OCI-LY7 (cell line): ENCODE results near the gene PSMD5. TPM values are rescaled to one million over a fixed set of nuclear protein-coding genes. Genes with fewer than 3 reads are reported as not detected.
A peak's percentile ranks its signal among the peaks of the same experiment; 100 is the strongest.

Experiments
- Bru-seq: library from RNA; stranded (reverse); fragments of 400-500 nt; gene quantifications from one replicate; lab custom pipeline; 2021; lab: Mats Ljungman, UMichigan
- BruChase-seq, 2 experiments: library from RNA; stranded (reverse); fragments of 400-500 nt; gene quantifications; one replicate each; lab custom pipeline; 2021; lab: Mats Ljungman, UMichigan
- BruUV-seq: library from RNA; stranded (reverse); fragments of 400-500 nt; replicated peaks from 2 replicates; lab custom pipeline; 2021; lab: Mats Ljungman, UMichigan
- CTCF ChIA-PET: fragments of 300-600 bp; sonication (Branson Sonifier 250); formaldehyde crosslinking; loops from one replicate; lab custom pipeline; 2022; ENCODE audit warnings: antibody characterized with exemption; ENCODE audit not compliant: unreplicated experiment; lab: Charles Lee
- POLR2A ChIA-PET: fragments of 300-600 bp; sonication (Branson Sonifier 250); formaldehyde crosslinking; loops from one replicate; lab custom pipeline; 2022; ENCODE audit warnings: antibody characterized with exemption; lab: Charles Lee
- DNase-seq: peaks from one replicate; pipeline ENCODE4 v3.0.0-alpha.2; 2015; ENCODE audit warnings: low spot score
- H2AFZ ChIP-seq: fragments of 200-600 bp; sonication (generic), shearing (Covaris generic); 2 replicates; pipeline ENCODE4 v1.6.1; 2014; ENCODE audit warnings: mild to moderate bottlenecking, antibody characterized with exemption, low read length, moderate library complexity
- H3K27ac ChIP-seq: fragments of 200-600 bp; sonication (generic); 2 replicates; pipeline ENCODE4 v1.5.1; 2014; ENCODE audit warnings: mixed run types, low read depth, mild to moderate bottlenecking, moderate library complexity, low read length, inconsistent platforms; ENCODE audit not compliant: poor library complexity, severe bottlenecking
- H3K36me3 ChIP-seq: fragments of 200-600 bp; sonication (generic); 2 replicates; pipeline ENCODE4 v1.6.1; 2014; ENCODE audit warnings: mild to moderate bottlenecking, antibody characterized with exemption, low read length, moderate library complexity, mixed read lengths; ENCODE audit not compliant: insufficient read depth
- H3K4me1 ChIP-seq: fragments of 200-600 bp; sonication (generic); 2 replicates; pipeline ENCODE4 v1.5.1; 2014; ENCODE audit warnings: mild to moderate bottlenecking, low read length; ENCODE audit not compliant: insufficient read depth, poor library complexity, severe bottlenecking
- H3K4me2 ChIP-seq: fragments of 200-600 bp; sonication (generic); 2 replicates; pipeline ENCODE4 v1.6.1; 2014; ENCODE audit warnings: mild to moderate bottlenecking, low read length
- H3K4me3 ChIP-seq: fragments of 200-600 bp; sonication (generic); 2 replicates; pipeline ENCODE4 v1.5.1; 2014; ENCODE audit warnings: mild to moderate bottlenecking, low read depth, low read length; ENCODE audit not compliant: poor library complexity, severe bottlenecking
- H3K79me2 ChIP-seq: fragments of 200-600 bp; sonication (generic); 2 replicates; pipeline ENCODE4 v1.6.1; 2016; ENCODE audit warnings: low read depth, mild to moderate bottlenecking, low read length, moderate library complexity, mixed read lengths; ENCODE audit not compliant: insufficient read depth
- H3K9me2 ChIP-seq: fragments of 200-600 bp; sonication (generic); 2 replicates; pipeline ENCODE4 v1.6.1; 2016; ENCODE audit warnings: mild to moderate bottlenecking, low read length, mixed read lengths; ENCODE audit not compliant: insufficient read depth
- H3K9me3 ChIP-seq: fragments of 200-600 bp; sonication (generic); 2 replicates; pipeline ENCODE4 v1.6.1; 2014; ENCODE audit warnings: mild to moderate bottlenecking, mixed run types, low read length, mixed read lengths
- H4K20me1 ChIP-seq: fragments of 200-600 bp; sonication (generic); 2 replicates; pipeline ENCODE4 v1.6.1; 2014; ENCODE audit warnings: mild to moderate bottlenecking, antibody characterized with exemption, low read length, moderate library complexity, mixed read lengths; ENCODE audit not compliant: insufficient read depth
- EZH2phosphoT487 ChIP-seq: fragments of 200-600 bp; sonication (generic); IDR thresholded peaks from 2 replicates; pipeline ENCODE4 v1.6.1; 2018; ENCODE audit warnings: low read depth, borderline replicate concordance, mild to moderate bottlenecking, mixed run types, antibody characterized with exemption, low read length, moderate library complexity, mixed read lengths
- intact Hi-C: fragments of 100-400 bp; cut with micrococcal nuclease; formaldehyde crosslinking; loops from one replicate; pipeline ENCODE4 v1.10.0; 2022; ENCODE audit not compliant: unreplicated experiment
- long read RNA-seq: library from polyadenylated mRNA; stranded (forward); transcript quantifications from one replicate; pipeline ENCODE4 v2.0.0, GENCODE V29; 2022
- total RNA-seq, 2 experiments: library from RNA; depleted of rRNA in 1 of 2; stranded (reverse); fragments of >200 nt in 1 of 2; shearing (Covaris generic) in 1 of 2; gene quantifications; 2 replicates each; pipeline ENCODE4 v1.2.3, GENCODE V29; 2014 to 2022
- TF ChIP-seq, protein P1 (sequence below): fragments of 200-600 bp; sonication (generic); conservative IDR thresholded peaks from 2 replicates; pipeline ENCODE4 v1.5.1; 2014; ENCODE audit warnings: mild to moderate bottlenecking, antibody characterized with exemption, low read length, moderate library complexity, mixed read lengths

PSMD5 gene
- total RNA-seq (2014; rRNA removed; shearing (Covaris generic)) (10.0 and 12.0 TPM in 2 replicates), total RNA-seq (2022) (33.3 and 36.8 TPM in 2 replicates), Bru-seq, nascent RNA (percentile 86 among the genes with signal in this experiment), BruChase-seq, experiment 1, labeled RNA remaining after a 6-hour chase (percentile 79 among the genes with signal in this experiment), BruChase-seq, experiment 2, labeled RNA remaining after a 2-hour chase (percentile 84 among the genes with signal in this experiment)
- long read RNA-seq, transcript PSMD5-201 (10 exons, 3,443 nt) = major isoform, 75 of 91 reads
- long read RNA-seq, partial matches to known transcripts = 2 of 91 reads
- long read RNA-seq, other reads (novel, unspliced or antisense) = 14 of 91 reads

DNA sequence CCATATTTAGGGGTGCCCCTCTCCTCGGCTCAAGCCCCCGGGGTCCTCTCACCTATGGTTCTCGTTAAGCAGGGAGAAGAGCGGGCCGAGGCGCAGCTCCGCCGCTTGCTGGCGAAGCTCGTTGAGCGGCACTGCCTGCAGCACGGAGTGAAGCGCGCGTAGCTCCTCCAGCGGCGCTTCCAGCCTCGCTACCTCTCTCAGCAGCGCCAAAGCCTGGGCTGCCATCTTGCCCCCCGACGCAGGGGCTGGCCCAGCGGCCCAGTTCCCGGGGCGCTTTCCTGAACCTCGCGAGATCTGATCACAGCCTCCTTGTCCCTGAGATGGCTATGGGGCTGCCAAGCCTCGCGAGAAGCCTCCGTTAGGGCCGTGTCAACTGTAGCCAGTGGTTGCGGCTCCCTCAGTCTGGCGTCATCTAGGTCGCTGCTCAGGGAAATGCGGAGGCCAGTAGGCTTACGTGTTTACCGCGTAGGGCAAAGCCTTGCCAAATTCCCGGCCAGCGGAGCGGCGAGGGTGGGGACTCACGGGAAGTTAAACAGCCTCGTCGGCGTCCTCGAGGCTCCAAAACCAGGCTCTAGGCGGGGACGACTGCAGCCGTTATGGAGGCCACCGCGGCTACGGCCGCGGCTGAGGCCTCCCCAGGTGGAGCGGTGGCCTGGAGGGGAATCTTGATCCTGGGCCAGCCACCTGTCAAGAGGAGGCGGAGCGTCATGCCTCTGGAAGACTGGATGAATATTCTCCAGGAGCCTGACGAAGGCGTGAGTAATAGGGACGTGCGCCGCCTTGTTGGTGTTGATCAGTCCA, at the start of gene PSMD5:
PSMD5 (minus strand) TSS at position 238 of the 801 bp plus-strand sequence; CDS start at position 225, 13 bp downstream.
- CTCF ChIA-PET = no interaction called here
- no peaks in the 10 kb centered on the region for H4K20me1 ChIP-seq
- H3K79me2 ChIP-seq = peaks cover 51% of the 10 kb centered on the region; the same call in 1 of the 2 replicates
- peak within 1 kb of the TSS; percentile 89 for H3K4me2 ChIP-seq
- H3K4me1 ChIP-seq = peaks cover 35% of the 10 kb centered on the region
- peak; percentile 98 for DNase-seq
- no peaks in the 10 kb centered on the region for H3K9me3 ChIP-seq
- intact Hi-C loops = loop anchor here (1.0 kb wide), 1 partner anchor 25 kb away; no protein-coding TSS in a partner anchor
- H3K9me2 ChIP-seq = no peaks in the 10 kb centered on the region
- H3K36me3 ChIP-seq = peaks cover 37% of the 10 kb centered on the region
- peak within 1 kb of the TSS; percentile 85 for H2AFZ ChIP-seq
- BruUV-seq = no TSS peak
- no peak for TF ChIP-seq EZH2phosphoT487
- TF ChIP-seq, protein P1, sequence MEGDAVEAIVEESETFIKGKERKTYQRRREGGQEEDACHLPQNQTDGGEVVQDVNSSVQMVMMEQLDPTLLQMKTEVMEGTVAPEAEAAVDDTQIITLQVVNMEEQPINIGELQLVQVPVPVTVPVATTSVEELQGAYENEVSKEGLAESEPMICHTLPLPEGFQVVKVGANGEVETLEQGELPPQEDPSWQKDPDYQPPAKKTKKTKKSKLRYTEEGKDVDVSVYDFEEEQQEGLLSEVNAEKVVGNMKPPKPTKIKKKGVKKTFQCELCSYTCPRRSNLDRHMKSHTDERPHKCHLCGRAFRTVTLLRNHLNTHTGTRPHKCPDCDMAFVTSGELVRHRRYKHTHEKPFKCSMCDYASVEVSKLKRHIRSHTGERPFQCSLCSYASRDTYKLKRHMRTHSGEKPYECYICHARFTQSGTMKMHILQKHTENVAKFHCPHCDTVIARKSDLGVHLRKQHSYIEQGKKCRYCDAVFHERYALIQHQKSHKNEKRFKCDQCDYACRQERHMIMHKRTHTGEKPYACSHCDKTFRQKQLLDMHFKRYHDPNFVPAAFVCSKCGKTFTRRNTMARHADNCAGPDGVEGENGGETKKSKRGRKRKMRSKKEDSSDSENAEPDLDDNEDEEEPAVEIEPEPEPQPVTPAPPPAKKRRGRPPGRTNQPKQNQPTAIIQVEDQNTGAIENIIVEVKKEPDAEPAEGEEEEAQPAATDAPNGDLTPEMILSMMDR = 0 out of 2 replicates have a peak, but pooled peaks have one; percentile 22
- POLR2A ChIA-PET = interaction anchor here (0.7 to 1.0 kb wide), 5 partner anchors 15 to 52 kb away, joined by 3 to 5 read pairs (median 4); no protein-coding TSS in a partner anchor
- peak within 1 kb of the TSS; percentile 93 for H3K4me3 ChIP-seq
- peak within 1 kb of the TSS; percentile 59 for H3K27ac ChIP-seq

DNA sequence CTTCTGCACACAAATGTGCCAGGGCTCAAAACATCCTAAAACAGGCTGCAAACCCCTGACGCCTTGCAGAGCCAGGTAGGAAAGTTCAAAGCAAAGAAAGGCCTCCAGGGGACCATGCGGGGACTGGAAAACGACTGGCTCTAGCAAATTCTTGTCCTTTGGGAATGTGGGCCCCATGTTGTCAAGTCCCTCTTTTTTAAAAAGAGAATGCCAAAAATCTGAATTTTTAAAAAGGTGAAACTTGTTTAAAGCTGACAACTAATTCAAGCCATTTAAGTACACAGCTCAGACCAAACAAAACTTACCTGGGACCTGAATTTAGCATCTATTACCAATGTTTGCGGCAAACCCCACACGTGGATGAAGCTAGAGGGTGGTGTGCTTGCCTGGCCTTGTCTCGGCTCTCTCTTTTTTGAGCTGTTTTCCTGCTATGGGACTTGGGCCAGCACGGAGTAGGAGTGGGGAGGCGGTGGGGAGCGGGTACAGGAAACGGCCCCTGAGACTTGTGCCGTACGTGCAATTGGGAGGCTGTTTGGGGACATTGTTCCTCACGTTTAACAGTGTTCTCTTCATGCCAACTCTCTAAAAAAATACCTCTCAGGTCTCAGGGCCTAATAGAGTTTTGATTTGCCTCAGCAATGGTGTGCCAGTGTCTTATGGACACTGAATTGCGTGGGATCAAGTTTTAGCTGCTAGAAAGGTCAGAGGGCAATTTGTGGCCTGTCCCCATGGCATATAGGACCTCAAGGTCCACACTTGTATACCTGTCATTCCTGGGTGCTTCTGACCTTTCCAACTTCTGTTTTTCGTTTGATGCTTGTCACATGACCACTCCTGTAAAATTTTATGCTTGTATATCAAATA, 49.4 kb upstream of the PSMD5 start:
- intact Hi-C loops = loop anchor here (1.0 to 5.0 kb wide), 4 partner anchors 16 to 180 kb away; partner anchors contain the start of gene CNTRL
- H3K9me2 ChIP-seq = no peaks in the 10 kb centered on the region
- DNase-seq = no peak
- BruUV-seq = TSS peak; percentile 51
- ChIA-PET POLR2A (interaction anchor here (0.8 to 16.9 kb wide), 5 partner anchors 8 to 38 kb away, joined by 3 to 372 read pairs (median 31); partner anchors contain the start of gene TRAF1), CTCF (interaction anchor here (0.5 to 3.4 kb wide), 3 partner anchors 10 to 46 kb away, joined by 3 to 15 read pairs (median 3); no protein-coding TSS in a partner anchor)
- H4K20me1 ChIP-seq = no peaks in the 10 kb centered on the region
- peaks cover 93% of the 10 kb centered on the region for H3K4me1 ChIP-seq
- TF ChIP-seq, protein P1 = no peak
- TF ChIP-seq EZH2phosphoT487 = no peak
- H2AFZ ChIP-seq = peak overlapping the region; percentile 65; the same call in 1 of the 2 replicates
- H3K36me3 ChIP-seq = no peaks in the 10 kb centered on the region
- peak overlapping the region; percentile 32 for H3K4me3 ChIP-seq
- H3K79me2 ChIP-seq = no peaks in the 10 kb centered on the region
- peak overlapping the region; percentile 98 for H3K27ac ChIP-seq
- H3K4me2 ChIP-seq = peak overlapping the region; percentile 69
- no peaks in the 10 kb centered on the region for H3K9me3 ChIP-seq
